Skeletal muscle tissue (tissue), 4 donors: ENCODE measurements around the gene PARP1. TPM values are rescaled to one million over a fixed set of nuclear protein-coding genes. Genes with fewer than 3 reads are reported as not detected.
"Not testable (repeated sequence)": the region's sequence is repeated elsewhere in the genome, so short reads cannot be mapped to it uniquely, and the experiment has no call there.

ENCODE experiments used
- H3K27ac ChIP-seq: one replicate; pipeline ENCODE4 v1.7.0; 2013; ENCODE audit warnings: mild to moderate bottlenecking, low read depth, low read length, inconsistent platforms
- H3K27me3 ChIP-seq, 3 donors: one replicate each; pipeline ENCODE4 v1.7.0; 2013; ENCODE audit warnings: low read length in 3 of 3; ENCODE audit not compliant: control insufficient read depth in 3 of 3, insufficient read depth in 3 of 3
- H3K36me3 ChIP-seq, 3 donors: one replicate each; pipeline ENCODE4 v1.7.0; 2013; ENCODE audit warnings: low read length in 3 of 3; ENCODE audit not compliant: control insufficient read depth in 3 of 3, insufficient read depth in 3 of 3
- H3K4me1 ChIP-seq, 3 donors: one replicate each; pipeline ENCODE4 v1.7.0; 2013; ENCODE audit warnings: low read length in 3 of 3, mild to moderate bottlenecking in 3 of 3; ENCODE audit not compliant: control insufficient read depth in 3 of 3, insufficient read depth in 3 of 3
- H3K4me3 ChIP-seq, 3 donors: one replicate each; pipeline ENCODE4 v1.7.0; 2013; ENCODE audit warnings: low read length in 3 of 3
- H3K9ac ChIP-seq, 3 donors: one replicate each; pipeline ENCODE4 v1.7.0; 2013; ENCODE audit warnings: low read length in 3 of 3, mild to moderate bottlenecking in 3 of 3, moderate library complexity in 2 of 3, low read depth in 1 of 3
- H3K9me3 ChIP-seq, 3 donors: one replicate each; pipeline ENCODE4 v1.7.0; 2013; ENCODE audit warnings: low read length in 3 of 3; ENCODE audit not compliant: control insufficient read depth in 3 of 3
- total RNA-seq: library from RNA; depleted of rRNA; stranded (reverse); fragments of >200 nt; gene quantifications from one replicate; pipeline ENCODE4 v1.2.3, GENCODE V29; 2014
- donor health status: Osteomylitis.

The PARP1 gene
- total RNA-seq, 1 donor from 2014 or later = 94.5 TPM

DNA sequence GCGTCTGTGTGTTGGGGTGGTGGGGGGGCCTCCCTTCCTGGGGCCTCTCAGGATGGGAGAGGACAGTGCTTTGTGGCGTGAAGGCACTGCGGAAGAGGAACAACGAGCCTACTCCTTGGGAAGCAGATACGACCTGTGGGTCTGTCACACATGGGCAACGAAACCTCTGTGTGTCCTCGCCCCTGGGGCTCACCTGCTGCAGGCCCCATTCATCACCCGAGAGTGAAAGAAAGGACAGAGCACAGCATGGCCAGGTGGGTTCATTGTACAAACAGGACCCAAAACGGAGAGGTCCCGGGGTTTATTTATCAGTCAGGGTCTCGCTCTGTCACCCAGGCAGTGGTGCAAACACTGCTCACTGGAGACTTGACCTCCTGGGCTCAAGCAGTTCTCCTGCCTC is 58.8 kb downstream of the PARP1 start:
- Histone ChIP-seq H3K27me3 (no peaks in the 10 kb centered on the region), H3K27ac (no peak overlapping the region), H3K9ac (no peak overlapping the region), H3K4me3 (no peak overlapping the region), H3K36me3 (no peaks in the 10 kb centered on the region), H3K9me3 (no peaks in the 10 kb centered on the region), H3K4me1 (peaks cover 0 to under 1% (median 0%) of the 10 kb centered on the region in 3 donors)

DNA sequence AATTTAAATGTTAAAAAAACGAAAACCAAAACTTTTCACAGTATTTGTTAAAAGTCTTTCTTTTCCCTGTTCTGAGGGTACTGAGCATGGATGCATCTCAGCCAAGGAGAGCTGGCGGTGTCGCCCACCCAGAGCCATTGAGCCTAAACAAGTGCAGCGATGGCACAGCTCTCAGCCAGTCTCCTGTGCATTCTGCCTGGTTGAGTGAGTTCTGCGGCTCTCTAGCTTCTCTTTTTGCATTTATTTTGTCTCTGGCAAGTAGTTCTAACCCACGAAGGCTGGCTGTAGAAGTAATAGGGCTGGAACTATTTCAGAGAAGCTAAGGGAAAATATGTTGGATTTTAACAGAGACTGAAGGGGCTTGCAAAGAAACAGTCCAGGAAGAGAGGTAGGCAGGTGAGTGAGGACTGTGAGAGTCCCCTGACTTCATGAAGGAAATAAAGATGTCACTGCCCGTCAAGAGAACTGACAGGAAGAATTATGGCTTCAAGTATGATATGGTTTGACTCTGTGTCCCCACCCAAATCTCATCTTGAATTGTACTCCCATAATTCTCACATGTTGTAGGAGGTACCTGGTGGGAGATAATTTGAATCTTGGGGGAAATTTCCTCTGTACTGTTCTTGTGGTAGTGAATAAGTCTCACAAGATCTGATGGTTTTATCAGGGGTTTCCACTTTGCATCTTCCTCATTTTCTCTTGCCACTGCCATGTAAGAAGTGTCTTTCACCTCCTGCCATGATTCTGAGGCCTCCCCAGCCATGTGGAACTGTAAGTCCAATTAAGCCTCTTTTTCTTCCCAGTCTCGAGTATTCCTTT is 63.2 kb downstream of the PARP1 start:
- no peaks in the 10 kb centered on the region for H3K27me3 ChIP-seq
- no peaks in the 10 kb centered on the region for H3K36me3 ChIP-seq
- H3K4me3 ChIP-seq = no peak overlapping the region
- no peak overlapping the region for H3K27ac ChIP-seq
- H3K4me1 ChIP-seq = no peaks in the 10 kb centered on the region
- no peaks in the 10 kb centered on the region for H3K9me3 ChIP-seq
- no peak overlapping the region for H3K9ac ChIP-seq

DNA sequence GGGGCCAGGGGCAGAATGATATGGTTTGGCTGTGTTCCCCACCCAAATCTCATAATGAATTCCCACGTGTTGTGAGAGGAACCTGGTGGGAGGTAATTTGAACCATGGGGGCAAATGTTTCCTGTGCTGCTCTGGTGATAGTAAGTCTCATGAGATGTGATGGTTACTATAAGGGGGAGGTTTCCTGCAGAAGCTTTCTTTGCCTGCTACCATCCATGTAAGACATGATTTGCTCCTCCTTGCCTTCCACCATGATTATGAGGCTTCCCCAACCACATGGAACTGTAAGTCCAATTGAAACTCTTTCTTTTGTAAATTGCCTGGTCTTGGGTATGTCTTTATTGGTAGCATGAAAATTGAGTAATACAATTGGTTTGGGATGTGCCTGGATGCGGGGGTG is 65.2 kb downstream of the PARP1 start:
- Histone ChIP-seq H3K36me3 (no peaks in the 10 kb centered on the region), H3K4me3 (no peak overlapping the region), H3K9ac (no peak overlapping the region), H3K4me1 (no peaks in the 10 kb centered on the region), H3K27me3 (no peaks in the 10 kb centered on the region), H3K27ac (no peak overlapping the region), H3K9me3 (no peaks in the 10 kb centered on the region)

DNA sequence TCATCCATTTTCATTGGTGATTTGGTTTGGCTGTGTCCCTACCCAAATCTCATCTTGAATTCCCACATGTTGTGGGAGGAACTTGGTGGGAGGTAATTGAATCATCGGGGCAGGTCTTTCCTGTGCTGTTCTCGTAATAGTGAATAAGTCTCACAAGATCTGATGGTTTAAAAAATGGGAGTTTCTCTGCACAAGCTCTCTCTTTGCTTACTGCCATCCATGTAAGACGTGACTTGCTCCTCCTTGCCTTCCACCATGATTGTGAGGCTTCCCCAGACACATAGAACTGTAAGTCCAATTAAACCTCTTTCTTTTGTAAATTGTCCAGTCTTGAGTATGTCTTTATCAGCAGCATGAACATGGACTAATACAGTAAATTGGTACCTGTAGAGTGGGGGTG is 67.8 kb downstream of the PARP1 start:
- H3K9ac ChIP-seq, H3K36me3 ChIP-seq, H3K4me1 ChIP-seq, H3K9me3 ChIP-seq, H3K27me3 ChIP-seq, H3K4me3 ChIP-seq, H3K27ac ChIP-seq: not testable (repeated sequence)

DNA sequence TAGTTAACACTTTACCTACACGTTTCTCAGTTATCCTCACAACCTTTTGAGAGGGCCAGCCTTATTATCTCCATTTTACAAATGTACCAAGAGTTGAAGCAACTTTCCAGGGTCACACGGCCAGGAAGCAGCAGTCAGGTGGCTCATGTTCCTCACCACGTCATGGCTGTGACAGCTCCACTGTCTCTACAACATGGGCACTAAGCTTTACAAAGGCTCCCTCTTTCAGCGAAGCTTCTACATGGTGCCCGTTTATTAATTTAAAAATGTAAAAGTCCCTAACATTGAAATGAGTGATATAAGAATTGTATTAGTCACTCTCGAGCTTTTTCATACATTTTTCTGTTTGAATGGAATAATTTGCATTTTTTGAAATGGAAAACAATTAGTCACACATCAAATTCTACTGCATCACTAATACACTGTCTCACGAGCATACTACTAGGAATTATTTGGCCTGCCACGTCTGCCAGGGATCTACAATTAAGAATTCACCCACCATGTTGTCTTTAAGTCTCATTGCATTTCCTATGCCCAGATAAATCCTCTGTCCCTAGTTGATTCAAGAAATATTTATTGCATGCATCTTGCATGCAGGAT is 70.5 kb downstream of the PARP1 start:
- H3K4me3 ChIP-seq = no peak overlapping the region
- H3K36me3 ChIP-seq = no peaks in the 10 kb centered on the region
- no peak overlapping the region for H3K9ac ChIP-seq
- no peaks in the 10 kb centered on the region for H3K9me3 ChIP-seq
- peaks cover 0 to 4% (median 0%) of the 10 kb centered on the region in 3 donors for H3K4me1 ChIP-seq
- H3K27ac ChIP-seq = no peak overlapping the region
- H3K27me3 ChIP-seq = no peaks in the 10 kb centered on the region

DNA sequence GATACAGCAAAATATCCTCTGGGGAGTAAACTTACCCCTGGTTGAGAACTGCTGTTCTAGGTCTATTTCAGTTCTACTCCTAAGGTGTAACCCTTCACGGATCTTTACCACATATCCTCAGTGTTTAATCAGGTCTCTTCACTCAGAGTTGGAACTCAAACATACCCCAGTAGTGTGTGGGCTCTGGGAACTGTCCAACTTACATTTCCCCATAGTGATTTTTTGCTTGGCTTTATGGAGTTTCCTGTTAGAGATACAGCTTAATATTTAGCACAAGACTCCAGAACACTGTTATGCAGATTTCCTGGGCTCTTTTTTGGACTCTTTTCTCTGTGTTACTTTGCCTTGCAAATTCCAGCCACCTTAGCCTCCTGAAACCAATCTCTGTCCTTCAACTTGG is 72.2 kb downstream of the PARP1 start:
- H3K27me3 ChIP-seq = no peaks in the 10 kb centered on the region
- H3K9me3 ChIP-seq = no peaks in the 10 kb centered on the region
- H3K4me3 ChIP-seq = no peak overlapping the region
- H3K27ac ChIP-seq = no peak overlapping the region
- H3K4me1 ChIP-seq = peaks cover 0 to 4% (median 0%) of the 10 kb centered on the region in 3 donors
- H3K36me3 ChIP-seq = no peaks in the 10 kb centered on the region
- no peak overlapping the region for H3K9ac ChIP-seq

DNA sequence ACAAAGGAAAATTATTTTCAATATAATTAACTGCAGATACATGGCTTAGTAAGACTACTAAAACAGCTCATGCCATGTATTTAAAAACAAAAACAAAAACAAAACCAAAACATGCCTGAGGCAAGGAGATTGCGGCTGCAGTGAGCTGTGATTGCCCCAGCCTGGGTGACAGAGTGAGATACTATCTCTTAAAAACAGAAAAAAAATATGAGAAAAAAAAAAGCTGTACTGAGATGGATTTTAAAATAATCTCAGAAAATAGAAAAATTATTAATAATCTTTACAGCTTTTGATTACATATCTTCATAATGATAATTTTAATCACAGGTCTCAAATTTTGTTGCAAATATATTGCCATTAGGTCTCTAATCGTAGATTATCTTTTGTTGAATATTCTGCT is 74.9 kb downstream of the PARP1 start:
- Histone ChIP-seq H3K9me3 (no peaks in the 10 kb centered on the region), H3K4me3 (no peak overlapping the region), H3K9ac (no peak overlapping the region), H3K27me3 (no peaks in the 10 kb centered on the region), H3K4me1 (peaks cover 0 to 4% (median 0%) of the 10 kb centered on the region in 3 donors), H3K27ac (no peak overlapping the region), H3K36me3 (no peaks in the 10 kb centered on the region)

DNA sequence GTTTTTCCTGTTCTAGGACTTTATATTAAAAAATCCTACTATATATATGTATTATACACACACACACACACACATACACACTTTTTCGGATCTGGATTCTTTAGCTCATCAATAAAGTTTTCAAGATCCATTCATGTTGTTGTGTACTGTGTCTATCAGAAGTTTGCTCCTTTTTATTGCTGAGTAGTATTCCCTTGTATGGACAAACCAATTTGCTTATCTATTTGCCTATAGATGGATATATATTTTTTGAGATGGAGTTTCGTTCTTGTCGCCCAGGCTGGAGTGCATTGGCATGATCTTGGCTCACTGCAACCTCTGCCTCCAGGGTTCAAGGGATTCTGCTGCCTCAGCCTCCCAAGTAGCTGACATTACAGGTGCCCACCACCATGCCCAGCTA is 78.7 kb downstream of the PARP1 start:
- H3K27me3 ChIP-seq = no peaks in the 10 kb centered on the region
- no peak overlapping the region for H3K9ac ChIP-seq
- no peak overlapping the region for H3K27ac ChIP-seq
- peaks cover 0 to 4% (median 0%) of the 10 kb centered on the region in 3 donors for H3K4me1 ChIP-seq
- no peak overlapping the region for H3K4me3 ChIP-seq
- no peaks in the 10 kb centered on the region for H3K9me3 ChIP-seq
- H3K36me3 ChIP-seq = no peaks in the 10 kb centered on the region

DNA sequence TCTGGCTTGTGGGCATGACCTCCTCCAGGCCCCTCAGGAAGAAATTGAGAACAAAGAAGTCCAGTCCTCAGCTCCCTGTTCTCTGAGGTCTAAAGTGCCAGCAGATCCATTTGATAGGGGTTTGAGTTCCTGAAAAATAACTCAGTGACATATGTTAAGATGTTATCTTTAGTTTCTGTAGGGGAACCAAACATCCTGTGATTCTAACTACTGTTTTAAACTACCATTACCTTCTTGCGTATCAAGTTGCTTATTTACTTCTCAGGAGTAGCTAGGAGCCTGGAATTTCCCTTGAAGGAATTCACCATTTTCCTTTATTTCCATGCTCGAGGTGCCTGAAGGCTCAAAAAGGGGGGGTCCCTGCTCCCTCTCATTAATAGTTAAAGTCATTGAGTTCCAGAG is 80.1 kb downstream of the PARP1 start:
- Histone ChIP-seq H3K27ac (no peak overlapping the region), H3K9ac (no peak overlapping the region), H3K9me3 (no peaks in the 10 kb centered on the region), H3K36me3 (no peaks in the 10 kb centered on the region), H3K27me3 (no peaks in the 10 kb centered on the region), H3K4me3 (no peak overlapping the region), H3K4me1 (no peaks in the 10 kb centered on the region)

DNA sequence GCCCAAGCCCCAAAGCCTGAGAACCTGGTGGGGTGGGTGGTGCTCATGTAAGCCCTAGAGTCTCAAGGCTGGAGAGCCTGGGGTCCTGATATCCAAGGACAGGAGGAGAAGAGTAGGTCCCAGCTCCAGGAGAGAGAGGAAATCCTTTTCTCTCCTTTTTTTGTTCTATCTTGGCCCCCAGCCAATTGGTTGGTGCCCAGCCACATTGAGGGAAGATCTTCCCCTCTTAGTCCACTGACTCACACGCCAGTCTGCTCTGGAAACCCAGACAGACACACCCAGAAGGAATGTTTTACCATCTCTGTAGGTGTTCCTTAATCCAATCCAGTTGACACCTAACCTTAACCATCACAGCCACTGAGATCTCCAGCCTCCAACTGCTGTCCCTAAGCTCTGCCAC is 82.7 kb downstream of the PARP1 start:
- Histone ChIP-seq H3K4me3 (no peak overlapping the region), H3K9me3 (no peaks in the 10 kb centered on the region), H3K36me3 (no peaks in the 10 kb centered on the region), H3K4me1 (no peaks in the 10 kb centered on the region), H3K27me3 (peaks cover 0 to 5% (median 4%) of the 10 kb centered on the region in 3 donors), H3K27ac (no peak overlapping the region), H3K9ac (no peak overlapping the region)
